Measurements from ENCODE around the gene PTPRF.
"Not testable (repeated sequence)": the region's sequence is repeated elsewhere in the genome, so short reads cannot be mapped to it uniquely, and the experiment has no call there.

PTPRF gene

GRCh38 chr1:43637267-43637666 lies 106.6 kb downstream of the PTPRF start:
- TF ChIP-seq CTCF (IDR thresholded peaks at IDR 0.05; ENCODE audit: borderline replicate concordance, control extremely low read depth, extremely low read depth, insufficient read depth, missing control alignments), result no peak
- DNase-seq (ENCODE audit: low spot score), result no peak
- in situ Hi-C loops (cut with MboI; ENCODE audit: low sequenced_read_pairs, unreplicated experiment), result no loop called here

DNA sequence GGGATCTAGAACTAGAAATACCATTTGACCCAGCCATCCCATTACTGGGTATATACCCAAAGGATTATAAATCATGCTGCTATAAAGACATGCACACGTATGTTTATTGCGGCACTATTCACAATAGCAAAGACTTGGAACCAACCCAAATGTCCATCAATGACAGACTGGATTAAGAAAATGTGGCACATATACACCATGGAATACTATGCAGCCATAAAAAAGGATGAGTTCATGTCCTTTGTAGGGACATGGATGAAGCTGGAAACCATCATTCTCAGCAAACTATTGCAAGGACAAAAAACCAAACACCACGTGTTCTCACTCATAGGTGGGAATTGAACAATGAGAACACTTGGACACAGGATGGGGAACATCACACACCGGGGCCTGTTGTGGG lies 107.7 kb downstream of the PTPRF start:
- DNase-seq (ENCODE audit: low spot score), result not testable (repeated sequence)

GRCh38 chr1:43639976-43640794 lies 109.5 kb downstream of the PTPRF start:
- no peak for TF ChIP-seq CTCF (IDR thresholded peaks at IDR 0.05; ENCODE audit: borderline replicate concordance, control extremely low read depth, extremely low read depth, insufficient read depth, missing control alignments)
- no peak for DNase-seq (ENCODE audit: low spot score)
- in situ Hi-C loops (cut with MboI; ENCODE audit: low sequenced_read_pairs, unreplicated experiment), result no loop called here

More for the DNA sequence above, 107.7 kb downstream of the PTPRF start:
- in situ Hi-C loops (cut with MboI; ENCODE audit: low sequenced_read_pairs, unreplicated experiment), result not testable (repeated sequence)

GRCh38 chr1:43644558-43644957 lies 113.9 kb downstream of the PTPRF start:
- DNase-seq (ENCODE audit: low spot score), result no peak
- TF ChIP-seq CTCF (IDR thresholded peaks at IDR 0.05; ENCODE audit: borderline replicate concordance, control extremely low read depth, extremely low read depth, insufficient read depth, missing control alignments), result no peak
- in situ Hi-C loops (cut with MboI; ENCODE audit: low sequenced_read_pairs, unreplicated experiment), result no loop called here

- in situ Hi-C loops (cut with MboI; ENCODE audit: low sequenced_read_pairs, unreplicated experiment), result no loop called here
- no peak for TF ChIP-seq CTCF (IDR thresholded peaks at IDR 0.05; ENCODE audit: borderline replicate concordance, control extremely low read depth, extremely low read depth, insufficient read depth, missing control alignments)
- no peak for DNase-seq (ENCODE audit: low spot score)
Measured at GRCh38 chr1:43645461-43645860, 114.8 kb downstream of the PTPRF start.

DNA sequence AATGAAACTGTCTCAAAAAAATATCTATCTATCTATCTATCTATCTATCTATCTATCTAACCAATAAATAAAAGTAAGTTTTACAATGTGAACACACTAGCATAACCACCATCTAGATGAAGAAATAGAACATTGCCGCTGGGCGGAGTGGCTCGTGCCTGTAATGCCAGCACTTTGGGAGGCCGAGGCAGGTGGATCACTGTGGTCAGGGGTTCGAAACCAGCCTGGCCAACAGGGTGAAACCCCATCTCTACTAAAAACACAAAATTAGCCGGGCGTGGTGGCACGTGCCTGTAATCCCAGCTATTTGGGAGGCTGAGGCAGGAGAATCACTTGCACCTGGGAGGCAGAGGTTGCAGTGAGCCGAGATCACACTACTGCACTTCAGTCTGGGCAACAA lies 116.6 kb downstream of the PTPRF start:
- DNase-seq (ENCODE audit: low spot score); in situ Hi-C loops (cut with MboI; ENCODE audit: low sequenced_read_pairs, unreplicated experiment): not testable (repeated sequence)

DNA sequence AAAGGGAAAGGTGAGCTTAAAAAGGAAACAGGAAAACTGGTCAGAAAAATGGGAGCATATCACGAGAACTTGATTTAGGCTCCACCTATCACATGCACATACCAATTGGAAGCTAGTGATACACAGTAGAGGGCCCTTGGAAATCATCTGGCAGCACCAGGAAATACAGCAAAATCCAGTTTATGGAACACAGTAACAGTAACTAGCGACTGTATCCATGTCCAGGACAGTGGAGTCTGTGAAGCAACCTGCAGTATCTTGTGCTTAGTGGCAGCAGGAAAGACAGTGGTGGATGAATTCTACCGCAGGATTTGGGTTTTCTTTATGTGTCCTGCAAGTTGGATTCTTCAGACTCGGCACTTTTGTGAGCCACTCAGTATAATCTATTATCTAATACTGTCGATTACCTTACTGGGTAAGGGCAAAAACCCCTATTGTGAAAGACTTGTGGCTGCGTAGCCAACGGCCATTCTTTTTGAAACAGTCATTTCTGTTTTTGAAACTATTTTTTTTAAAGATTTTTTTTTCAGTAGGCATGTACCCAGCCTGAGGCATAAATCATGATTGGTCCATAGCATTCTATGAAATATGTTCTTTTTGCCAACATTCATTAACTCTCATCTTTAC lies 117.7 kb downstream of the PTPRF start:
- no peak for DNase-seq (ENCODE audit: low spot score)
- in situ Hi-C loops (cut with MboI; ENCODE audit: low sequenced_read_pairs, unreplicated experiment), result no loop called here
- TF ChIP-seq CTCF (IDR thresholded peaks at IDR 0.05; ENCODE audit: borderline replicate concordance, control extremely low read depth, extremely low read depth, insufficient read depth, missing control alignments), result no peak
